Sigmoid colon (tissue), 3 donors: ENCODE measurements around the gene ITGB1BP2.
"Not testable (repeated sequence)": the region's sequence is repeated elsewhere in the genome, so short reads cannot be mapped to it uniquely, and the experiment has no call there.

Experiments
- POLR2A ChIP-seq, 2 donors: fragments of 450-650 bp; IDR thresholded peaks; one replicate each; pipeline ENCODE4 v1.6.1; 2016; ENCODE audit warnings: antibody characterized with exemption in 2 of 2, mild to moderate bottlenecking in 2 of 2, moderate library complexity in 2 of 2
- TF ChIP-seq, protein P1 (sequence below), 4 experiments: fragments of 450-650 bp in 3 of 4; fragments of 200-600 bp in 1 of 4; IDR thresholded peaks; one replicate each; pipeline ENCODE4 v1.5.1; 2016 to 2019; ENCODE audit warnings: antibody characterized with exemption in 4 of 4, mild to moderate bottlenecking in 3 of 4, moderate library complexity in 2 of 4

DNA sequence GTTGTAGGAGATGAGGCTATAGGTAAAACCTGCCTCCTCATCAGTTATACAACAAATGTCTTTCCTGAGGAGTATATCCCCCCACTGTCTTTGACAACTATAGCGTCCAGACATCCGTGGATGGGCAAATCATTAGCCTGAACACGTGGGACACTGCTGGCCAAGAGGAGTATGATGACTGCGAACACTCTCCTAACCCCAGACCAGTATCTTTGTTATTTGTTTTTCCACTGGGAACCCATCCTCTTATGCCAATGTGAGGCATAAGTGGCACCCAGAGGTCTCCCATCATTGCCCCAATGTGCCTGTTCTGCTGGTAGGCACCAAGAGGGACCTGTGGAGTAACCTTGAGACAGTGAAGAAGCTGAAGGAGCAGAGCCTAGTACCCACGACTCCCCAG lies 50.9 kb downstream of the ITGB1BP2 start:
- not testable (repeated sequence) for TF ChIP-seq POLR2A (IDR thresholded peaks at IDR 0.05)
- TF ChIP-seq, protein P1, sequence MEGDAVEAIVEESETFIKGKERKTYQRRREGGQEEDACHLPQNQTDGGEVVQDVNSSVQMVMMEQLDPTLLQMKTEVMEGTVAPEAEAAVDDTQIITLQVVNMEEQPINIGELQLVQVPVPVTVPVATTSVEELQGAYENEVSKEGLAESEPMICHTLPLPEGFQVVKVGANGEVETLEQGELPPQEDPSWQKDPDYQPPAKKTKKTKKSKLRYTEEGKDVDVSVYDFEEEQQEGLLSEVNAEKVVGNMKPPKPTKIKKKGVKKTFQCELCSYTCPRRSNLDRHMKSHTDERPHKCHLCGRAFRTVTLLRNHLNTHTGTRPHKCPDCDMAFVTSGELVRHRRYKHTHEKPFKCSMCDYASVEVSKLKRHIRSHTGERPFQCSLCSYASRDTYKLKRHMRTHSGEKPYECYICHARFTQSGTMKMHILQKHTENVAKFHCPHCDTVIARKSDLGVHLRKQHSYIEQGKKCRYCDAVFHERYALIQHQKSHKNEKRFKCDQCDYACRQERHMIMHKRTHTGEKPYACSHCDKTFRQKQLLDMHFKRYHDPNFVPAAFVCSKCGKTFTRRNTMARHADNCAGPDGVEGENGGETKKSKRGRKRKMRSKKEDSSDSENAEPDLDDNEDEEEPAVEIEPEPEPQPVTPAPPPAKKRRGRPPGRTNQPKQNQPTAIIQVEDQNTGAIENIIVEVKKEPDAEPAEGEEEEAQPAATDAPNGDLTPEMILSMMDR (IDR thresholded peaks at IDR 0.05): not testable (repeated sequence)
